ENCODE data around the gene SHISA6.

The SHISA6 gene

GRCh38 chr17:11366272-11366850 lies 125.3 kb downstream of the SHISA6 start:
- DNase-seq (ENCODE audit: insufficient read length, low spot score) (no peak), FAIRE-seq (no peak)
- TF ChIP-seq CTCF (IDR thresholded peaks at IDR 0.05; ENCODE audit: insufficient read depth, missing control alignments) = no peak

DNA sequence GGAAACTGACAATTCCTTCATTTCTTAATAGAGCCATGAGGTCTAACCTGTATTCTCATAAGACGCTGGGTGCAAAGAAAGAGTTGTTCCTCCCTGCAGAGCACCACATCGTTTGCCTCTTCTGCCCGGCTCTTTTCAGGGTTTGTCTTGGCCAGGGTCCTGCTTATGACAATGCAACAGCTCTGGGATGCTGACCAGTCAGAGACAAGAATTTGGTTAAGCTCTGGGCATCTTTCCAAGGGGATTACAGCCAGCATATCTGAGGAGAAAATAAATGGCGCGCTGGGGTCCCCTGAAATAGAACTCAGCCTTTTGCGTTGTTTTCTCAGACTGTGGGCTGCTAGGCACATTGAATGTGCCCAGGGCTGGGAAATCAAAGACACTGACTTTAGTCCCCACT lies 128.6 kb downstream of the SHISA6 start:
- FAIRE-seq (no peak), DNase-seq (ENCODE audit: insufficient read length, low spot score) (no peak)
- no peak for TF ChIP-seq CTCF (IDR thresholded peaks at IDR 0.05; ENCODE audit: insufficient read depth, missing control alignments)

DNA sequence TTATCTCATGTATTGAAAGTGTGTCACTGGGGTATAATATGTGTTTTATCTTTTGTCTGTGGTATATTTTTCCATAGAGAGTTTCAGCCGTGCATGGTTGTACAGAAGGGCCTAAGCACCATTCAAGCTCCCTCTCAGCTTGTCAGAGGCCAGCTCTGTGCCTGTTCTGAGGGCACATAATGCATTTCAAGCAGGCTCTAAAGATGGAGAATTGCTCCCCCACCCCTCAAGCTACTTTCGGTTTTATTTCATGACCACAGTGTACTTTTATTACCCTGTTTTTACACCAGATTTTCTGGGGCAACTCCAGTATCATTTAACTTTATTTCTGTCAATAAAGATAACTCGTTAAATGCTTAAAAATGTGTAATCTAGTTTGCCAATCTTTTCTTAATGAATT lies 131.7 kb downstream of the SHISA6 start:
- DNase-seq (ENCODE audit: insufficient read length, low spot score) = no peak
- TF ChIP-seq CTCF (IDR thresholded peaks at IDR 0.05; ENCODE audit: insufficient read depth, missing control alignments) = no peak
- FAIRE-seq = no peak

DNA sequence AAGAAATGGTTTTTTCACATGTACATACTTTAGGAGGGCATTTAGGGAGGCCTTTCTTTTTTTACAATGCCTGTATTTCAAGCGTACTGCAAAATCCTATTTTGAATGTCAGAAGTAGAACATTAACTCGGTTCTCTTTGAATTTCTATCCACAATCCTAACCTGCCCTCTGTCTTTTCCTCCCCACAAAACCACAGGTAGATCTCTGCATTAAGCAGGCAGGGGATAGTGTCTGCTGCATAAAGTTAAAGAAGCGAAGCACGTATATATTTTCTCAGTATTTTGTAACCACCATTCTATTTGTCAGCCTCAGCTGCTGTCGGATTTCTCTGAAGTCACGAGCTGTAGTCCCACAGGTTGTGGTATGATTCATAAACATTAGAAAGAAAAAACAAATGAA lies 137.5 kb downstream of the SHISA6 start:
- FAIRE-seq = no peak
- DNase-seq (ENCODE audit: insufficient read length, low spot score) = no peak
- no peak for TF ChIP-seq CTCF (IDR thresholded peaks at IDR 0.05; ENCODE audit: insufficient read depth, missing control alignments)

GRCh38 chr17:11380761-11381160 lies 139.7 kb downstream of the SHISA6 start:
- no peak for TF ChIP-seq CTCF (IDR thresholded peaks at IDR 0.05; ENCODE audit: insufficient read depth, missing control alignments)
- FAIRE-seq (no peak), DNase-seq (ENCODE audit: insufficient read length, low spot score) (no peak)

GRCh38 chr17:11383157-11383556 lies 142.1 kb downstream of the SHISA6 start:
- no peak for FAIRE-seq
- DNase-seq (ENCODE audit: insufficient read length, low spot score) = no peak
- TF ChIP-seq CTCF (IDR thresholded peaks at IDR 0.05; ENCODE audit: insufficient read depth, missing control alignments) = no peak

GRCh38 chr17:11384131-11384530 lies 143.1 kb downstream of the SHISA6 start:
- no peak for TF ChIP-seq CTCF (IDR thresholded peaks at IDR 0.05; ENCODE audit: insufficient read depth, missing control alignments)
- DNase-seq (ENCODE audit: insufficient read length, low spot score) (no peak), FAIRE-seq (no peak)
